KBM-7 (cell line): ENCODE data around the gene ANKUB1.

Experiments
- DNase-seq: peaks from one replicate; pipeline ENCODE4 v3.0.0-alpha.2; 2015
- in situ Hi-C: fragments of 300-500 bp; cut with MboI; formaldehyde crosslinking; loops from 2 replicates; pipeline ENCODE4 v1.14.3; 2020; ENCODE audit warnings: low sequenced_read_pairs, low pct_unique_long_range_greater_than_20kb, mixed read lengths

ANKUB1 gene

DNA sequence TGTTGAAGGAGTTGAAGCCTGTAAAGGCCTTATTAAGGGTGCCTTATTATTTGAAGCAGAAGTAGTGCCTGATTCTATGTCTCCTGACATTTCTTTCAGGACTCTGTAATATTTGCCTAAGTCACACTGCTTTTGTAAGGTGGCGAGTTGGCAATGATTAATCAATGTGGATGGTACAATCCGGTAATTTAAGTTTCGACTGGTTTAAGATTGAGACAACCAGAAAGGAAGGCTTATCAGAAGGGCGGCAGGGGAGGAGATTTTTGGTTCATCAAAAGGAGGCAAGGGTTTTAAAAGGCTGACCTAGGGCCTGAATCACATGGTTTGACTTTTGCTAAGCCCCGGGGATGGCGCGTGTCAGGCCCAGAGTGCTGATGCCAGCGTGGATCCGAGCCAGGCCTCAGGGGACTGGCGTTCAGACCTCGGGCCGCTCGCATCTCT, 19.8 kb upstream of the ANKUB1 start:
- DNase-seq = no peak
- in situ Hi-C loops = no loop called here

DNA sequence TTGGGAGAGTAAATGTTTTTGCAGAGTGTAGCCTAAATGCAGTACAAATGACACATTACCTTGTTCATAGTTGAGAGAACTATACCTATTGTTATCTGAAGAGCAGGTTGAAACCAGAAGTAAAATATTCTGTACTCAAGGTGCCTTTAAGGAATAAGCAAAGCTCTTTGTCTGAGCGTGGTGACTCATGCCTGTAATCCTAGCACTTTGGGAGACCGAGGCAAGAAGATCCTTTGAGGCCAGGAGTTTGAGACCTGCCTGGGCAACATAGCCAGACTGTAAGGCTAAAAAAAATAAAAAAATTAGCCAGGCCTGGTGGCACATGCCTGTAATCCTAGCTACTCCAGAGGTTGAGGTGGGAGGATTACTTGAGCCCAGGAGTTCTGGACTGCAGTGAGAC, 18.5 kb upstream of the ANKUB1 start:
- no peak for DNase-seq
- in situ Hi-C loops = no loop called here

DNA sequence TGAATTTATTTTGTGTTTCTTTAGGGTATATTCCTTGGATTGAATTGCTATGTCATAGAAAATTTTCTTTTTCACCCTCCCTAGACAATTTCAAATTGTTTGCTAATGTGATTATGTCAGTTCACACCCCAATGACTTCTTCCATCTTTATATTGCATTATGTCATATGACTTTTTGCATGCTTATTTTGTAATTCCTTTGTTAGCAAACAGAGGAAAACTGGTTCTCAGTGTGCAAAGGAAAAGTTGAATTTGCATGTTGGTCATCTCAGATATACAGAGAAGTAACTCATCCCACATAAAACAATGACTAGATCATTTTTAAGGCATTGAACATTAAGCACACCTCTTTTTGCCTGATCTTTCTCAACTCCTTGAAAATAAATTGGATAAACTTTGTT, 17.3 kb upstream of the ANKUB1 start:
- no peak for DNase-seq
- in situ Hi-C loops = no loop called here

DNA sequence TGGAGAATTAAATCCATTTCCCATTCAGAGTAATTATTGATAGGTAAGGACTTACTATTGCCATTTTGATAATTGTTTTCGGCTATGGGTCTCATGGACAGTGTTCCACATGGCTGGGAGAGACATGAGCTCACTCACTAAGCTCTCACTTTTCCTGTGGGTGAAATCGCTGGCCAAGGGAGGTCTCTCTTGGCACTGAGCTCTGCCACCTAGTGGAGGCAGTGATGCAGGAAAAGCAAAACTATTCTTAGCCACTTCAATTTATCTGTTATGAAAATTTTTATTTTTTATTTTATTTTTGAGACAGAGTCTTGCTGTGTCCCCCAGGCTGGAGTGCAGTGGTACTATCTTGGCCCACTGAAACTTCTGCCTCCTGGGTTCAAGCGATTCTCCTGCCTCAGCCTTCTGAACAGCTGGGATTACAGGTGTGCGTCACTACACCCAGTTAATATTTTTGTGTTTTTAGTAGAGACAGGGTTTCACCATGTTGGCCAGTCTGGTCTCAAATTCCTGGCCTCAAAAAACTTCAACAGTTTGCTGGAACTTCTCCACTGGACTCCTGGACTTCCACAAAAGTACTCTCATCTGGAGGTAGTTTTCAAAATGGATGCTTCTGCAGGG, 16.0 kb upstream of the ANKUB1 start:
- peak; percentile 72 for DNase-seq
- in situ Hi-C loops = no loop called here

DNA sequence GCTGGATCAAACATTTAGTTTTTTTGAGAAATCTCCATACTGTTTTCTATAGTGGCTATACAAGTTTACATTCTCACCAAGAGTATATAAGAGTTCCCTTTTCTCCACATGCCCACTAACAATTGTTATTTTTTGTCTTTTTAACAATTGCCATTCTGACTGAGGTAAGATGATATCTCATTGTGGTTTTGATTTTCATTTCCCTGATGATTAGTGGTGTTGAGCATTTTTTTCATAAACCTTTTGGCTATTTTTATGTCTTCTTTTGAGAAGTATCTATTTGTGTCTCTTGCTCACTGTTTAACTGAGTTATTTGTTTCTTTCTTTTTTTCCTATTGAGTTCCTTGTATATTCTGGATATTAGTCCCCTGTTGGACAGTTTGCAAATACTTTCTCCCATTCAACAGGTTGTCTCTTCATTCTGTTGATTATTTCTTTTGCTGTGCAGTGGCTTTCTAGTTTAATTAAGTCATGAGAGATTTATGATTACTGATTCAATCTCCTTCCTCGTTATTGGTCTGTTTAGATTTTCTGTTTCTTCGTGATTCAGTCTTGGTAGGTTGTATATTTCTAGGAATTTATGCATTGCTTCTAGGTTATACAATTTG, 13.9 kb upstream of the ANKUB1 start:
- no peak for DNase-seq
- in situ Hi-C loops = no loop called here

DNA sequence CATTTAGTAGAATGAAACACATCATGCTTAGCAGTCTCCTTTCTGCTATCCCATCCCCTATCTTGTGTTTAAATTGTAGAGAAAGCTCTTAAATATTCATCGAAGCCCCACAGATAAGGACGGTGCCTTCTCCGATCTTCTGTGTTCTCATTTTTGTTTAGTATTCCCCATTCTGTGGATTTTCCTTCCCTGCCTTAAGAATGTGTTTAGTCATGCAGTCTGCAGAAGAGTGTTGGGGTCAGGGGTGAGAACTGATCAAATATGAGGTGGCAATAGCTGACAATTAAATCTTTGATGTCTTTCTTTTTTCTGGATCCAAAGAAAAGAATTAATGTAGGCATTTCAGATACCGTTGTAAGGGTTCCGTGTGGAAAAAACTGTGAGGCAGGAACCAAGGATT, 9.3 kb upstream of the ANKUB1 start:
- in situ Hi-C loops = no loop called here

GRCh38 chr3:149801195-149801594, 8.8 kb upstream of the ANKUB1 start:
- in situ Hi-C loops = no loop called here
- DNase-seq = no peak

More for the DNA sequence above, 9.3 kb upstream of the ANKUB1 start:
- DNase-seq = no peak

DNA sequence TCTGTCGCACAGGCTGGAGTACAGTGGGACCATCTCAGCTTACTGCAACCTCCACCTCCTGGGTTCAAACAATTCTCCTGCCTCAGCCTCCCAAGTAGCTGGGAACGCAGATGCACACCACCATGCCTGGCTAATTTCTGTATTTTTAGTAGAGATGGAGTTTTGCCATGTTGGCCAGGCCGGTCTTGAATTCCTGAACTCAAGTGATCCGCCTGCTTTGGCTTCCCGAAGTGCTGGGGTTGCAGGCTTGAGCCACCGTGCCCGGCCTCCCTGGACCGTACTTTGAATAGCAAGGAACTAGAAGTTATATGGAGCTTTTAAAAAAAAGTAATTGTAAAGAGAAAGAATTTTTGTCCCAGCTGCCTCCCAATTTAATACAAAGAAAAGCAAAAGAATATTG, 8.3 kb upstream of the ANKUB1 start:
- in situ Hi-C loops = no loop called here
- no peak for DNase-seq

DNA sequence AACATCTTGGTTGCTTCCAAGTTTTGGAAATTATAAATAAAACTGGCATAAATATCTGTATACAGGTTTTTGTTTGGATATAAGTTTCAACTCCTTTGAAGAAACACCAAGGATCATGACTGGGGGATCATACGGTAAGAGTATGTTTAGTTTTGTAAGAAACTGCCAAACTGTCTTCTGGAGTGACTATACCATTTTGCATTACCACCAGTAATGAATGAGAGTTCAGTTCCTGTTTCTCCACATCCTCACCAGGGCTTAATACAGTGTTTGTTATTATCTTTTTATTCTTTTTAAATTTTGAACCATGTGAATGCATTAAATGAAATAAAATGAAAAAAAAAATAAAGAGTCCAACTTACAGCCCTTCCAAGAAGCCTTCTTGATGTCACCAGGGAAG, 3.7 kb upstream of the ANKUB1 start:
- DNase-seq = no peak
- in situ Hi-C loops = no loop called here

DNA sequence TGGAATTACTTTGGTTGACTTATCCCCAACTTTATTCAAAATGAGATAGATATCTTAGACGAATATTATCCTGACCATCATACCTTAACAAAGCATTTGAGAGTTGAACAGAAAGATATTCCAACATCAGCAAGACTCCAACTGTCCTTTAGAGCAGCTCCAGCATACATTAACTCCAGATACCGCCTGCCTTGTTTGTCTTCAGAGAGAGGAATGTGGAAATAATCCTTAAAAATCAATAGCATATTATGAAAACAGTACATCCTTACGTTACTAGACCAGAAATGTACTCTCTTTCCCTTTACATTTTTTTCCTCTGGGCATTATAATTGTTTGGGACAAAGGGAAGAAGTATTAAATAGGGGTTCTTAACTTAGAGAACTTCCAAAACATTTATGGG, 1.7 kb downstream of the ANKUB1 start:
- DNase-seq = no peak
- in situ Hi-C loops = no loop called here

DNA sequence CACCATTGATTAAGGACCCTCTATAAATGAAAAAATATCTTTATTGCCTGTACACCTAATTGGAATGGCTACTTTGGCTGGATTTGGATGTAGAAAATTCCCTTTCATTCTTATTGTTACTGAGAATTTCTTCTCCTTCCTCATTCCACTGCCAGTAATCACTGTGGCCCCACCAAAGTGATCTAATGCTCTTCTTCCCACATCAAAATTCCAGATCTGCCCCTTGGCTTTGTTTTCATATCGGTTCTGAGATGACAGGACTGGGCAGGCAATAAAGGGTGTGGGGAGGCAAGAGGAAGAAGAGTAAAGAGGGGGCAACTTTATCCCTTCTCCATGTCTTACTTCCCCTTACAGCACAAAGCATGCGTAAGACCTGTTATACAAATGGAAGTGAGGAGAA, 2.1 kb downstream of the ANKUB1 start:
- DNase-seq = no peak
- in situ Hi-C loops = no loop called here

DNA sequence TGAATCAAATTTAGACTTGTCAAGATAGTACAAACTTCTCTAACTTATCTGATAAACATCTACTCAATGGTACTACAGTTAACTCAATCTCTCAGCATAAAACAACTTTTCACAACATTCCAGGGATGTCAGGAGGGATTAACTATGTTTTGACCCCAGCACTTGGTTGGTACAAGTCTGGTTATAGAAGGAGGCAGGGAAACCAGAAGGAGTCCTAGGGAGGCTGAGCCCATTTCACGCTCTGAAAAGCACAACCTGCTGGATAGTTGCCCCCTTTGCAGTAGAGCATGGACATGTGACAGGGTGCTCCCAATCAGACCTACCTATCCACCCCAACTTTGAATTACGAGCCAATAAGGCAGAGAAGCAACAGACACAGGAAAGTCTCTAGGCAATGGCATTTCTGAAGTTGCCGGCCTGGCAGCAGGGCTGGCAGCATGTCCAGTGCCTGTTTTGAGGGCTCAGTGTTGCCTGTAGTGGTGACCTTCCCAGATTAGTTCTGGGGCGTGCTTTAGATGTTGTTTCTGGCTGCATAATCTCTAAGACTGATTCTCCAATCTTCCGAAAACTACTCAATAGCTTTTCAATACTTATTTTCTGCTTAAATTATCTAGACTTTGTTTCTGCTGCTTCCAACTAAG, 8.2 kb downstream of the ANKUB1 start:
- DNase-seq = no peak
- in situ Hi-C loops = no loop called here

DNA sequence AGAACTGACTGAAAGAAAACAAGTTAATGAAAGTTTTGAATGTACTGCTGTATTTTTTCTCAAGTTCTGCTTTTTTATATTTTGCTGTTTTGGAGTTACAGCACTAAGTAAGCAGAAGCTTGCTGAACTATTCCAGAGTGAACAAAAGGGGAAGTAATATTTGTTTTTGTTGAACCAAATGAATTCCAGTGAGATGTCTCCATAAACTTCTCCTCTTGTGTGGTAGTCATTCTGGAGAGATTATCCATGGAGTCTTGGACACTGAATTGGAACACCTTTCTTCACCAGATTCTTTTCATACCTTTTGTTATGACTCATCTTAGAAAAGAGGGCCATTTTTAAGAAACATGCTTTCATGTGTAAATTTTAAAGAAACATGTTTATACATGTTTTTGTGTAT, 8.8 kb downstream of the ANKUB1 start:
- peak; percentile 84 for DNase-seq
- in situ Hi-C loops = no loop called here

DNA sequence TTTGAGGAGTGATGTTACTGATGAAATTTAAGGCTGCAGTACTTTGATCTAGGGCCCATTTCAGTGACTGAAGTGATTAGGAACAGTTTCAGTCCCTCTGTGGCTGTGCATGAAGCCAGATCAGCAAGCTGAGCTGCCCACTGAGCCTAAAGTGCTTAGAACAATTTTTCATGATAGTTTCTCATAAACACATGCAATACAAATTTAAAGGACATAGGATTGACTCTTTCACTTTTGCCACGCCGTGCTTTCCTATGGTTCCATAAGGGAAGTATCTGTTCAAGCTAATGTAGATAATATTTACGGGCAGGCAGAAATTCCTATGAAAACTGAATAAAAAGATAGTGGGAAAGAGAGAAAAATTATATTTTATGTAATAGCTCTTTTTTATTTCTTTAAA, 10.6 kb downstream of the ANKUB1 start:
- no peak for DNase-seq
- in situ Hi-C loops = no loop called here

DNA sequence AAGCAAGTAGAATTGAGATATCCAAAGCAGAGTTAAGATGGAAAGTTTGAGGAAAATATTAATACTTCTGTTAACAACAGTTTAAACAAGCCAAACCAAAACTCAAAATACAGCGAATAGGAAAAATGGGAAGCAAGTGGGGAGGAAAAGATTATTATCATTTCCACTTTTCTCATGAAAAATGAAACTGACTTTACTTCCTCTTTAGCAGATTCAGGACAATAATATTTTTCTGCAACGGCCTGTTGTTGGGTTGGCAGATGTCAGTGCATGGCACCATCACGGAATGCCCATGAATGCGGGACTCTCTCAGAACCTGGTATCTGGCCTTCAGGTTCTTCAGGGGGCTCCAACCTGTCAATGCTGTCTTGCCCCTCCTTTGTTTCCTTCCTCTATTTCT, 11.1 kb downstream of the ANKUB1 start:
- DNase-seq = peak; percentile 77
- in situ Hi-C loops = no loop called here

DNA sequence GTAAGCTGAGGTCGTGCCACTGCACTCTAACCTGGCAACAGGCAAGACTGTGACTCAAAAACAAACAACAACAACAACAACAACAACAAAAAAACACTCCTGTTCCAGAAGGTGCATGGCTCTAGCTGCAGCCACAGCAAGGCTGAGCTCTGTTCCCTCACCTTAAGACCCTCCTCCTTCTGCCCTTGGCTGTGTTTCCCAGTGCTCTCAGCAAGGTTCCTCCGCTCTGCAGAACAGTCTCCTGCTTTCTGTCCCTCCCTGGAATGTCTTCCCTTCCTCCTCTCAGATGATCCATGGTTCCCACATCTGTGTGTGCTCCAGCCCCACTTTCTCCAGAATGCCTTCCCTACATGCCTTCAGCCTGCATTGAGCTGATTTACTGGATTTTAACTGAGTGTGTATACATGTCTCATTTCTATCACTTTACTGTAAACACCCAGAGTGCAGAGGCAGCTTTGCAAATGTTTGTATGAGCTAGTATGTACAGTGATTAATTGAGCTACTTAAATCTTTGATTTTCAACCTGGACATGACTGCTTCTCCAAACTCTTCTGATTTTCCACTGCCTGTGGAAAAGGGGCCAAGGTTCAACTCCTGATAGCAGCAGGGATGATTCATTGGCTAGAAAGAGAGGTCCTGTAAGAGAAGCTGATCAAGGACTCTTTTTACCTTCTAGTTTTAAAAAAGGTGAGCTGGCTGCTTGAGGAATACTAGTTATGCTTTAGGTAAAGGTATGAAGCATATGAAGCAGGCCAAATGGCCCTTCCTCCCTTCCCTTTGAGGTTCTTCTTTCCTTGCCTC, 14.7 kb downstream of the ANKUB1 start:
- no peak for DNase-seq
- in situ Hi-C loops = no loop called here

GRCh38 chr3:149776170-149776569, 16.2 kb downstream of the ANKUB1 start:
- DNase-seq = no peak
- in situ Hi-C loops = no loop called here

GRCh38 chr3:149772861-149773260, 19.5 kb downstream of the ANKUB1 start:
- in situ Hi-C loops = no loop called here
- no peak for DNase-seq

- in situ Hi-C loops = no loop called here
- peak; percentile 61 for DNase-seq
Observed at GRCh38 chr3:149771652-149772271, 20.6 kb downstream of the ANKUB1 start.

- in situ Hi-C loops = no loop called here
- DNase-seq = no peak
Observed at GRCh38 chr3:149770246-149770645, 22.1 kb downstream of the ANKUB1 start.
